Skin epidermis (tissue), 12 donors: ENCODE data around the gene HCN2.
A peak's percentile ranks its signal among the peaks of the same experiment; 100 is the strongest.

Experiments
- H3K27ac ChIP-seq, 21 experiments: fragments of 200-600 bp; sonication (generic) in 11 of 21; one replicate each; pipeline ENCODE4 v1.5.0; 2020; ENCODE audit warnings: mild to moderate bottlenecking in 3 of 21, inconsistent platforms in 2 of 21, moderate library complexity in 2 of 21
- H3K4me3 ChIP-seq, 7 experiments: fragments of 200-600 bp; sonication (generic) in 2 of 7; one replicate each; pipeline ENCODE4 v1.5.0; 2020; ENCODE audit warnings: inconsistent platforms in 2 of 7, mild to moderate bottlenecking in 2 of 7, moderate library complexity in 1 of 7

HCN2 gene

DNA sequence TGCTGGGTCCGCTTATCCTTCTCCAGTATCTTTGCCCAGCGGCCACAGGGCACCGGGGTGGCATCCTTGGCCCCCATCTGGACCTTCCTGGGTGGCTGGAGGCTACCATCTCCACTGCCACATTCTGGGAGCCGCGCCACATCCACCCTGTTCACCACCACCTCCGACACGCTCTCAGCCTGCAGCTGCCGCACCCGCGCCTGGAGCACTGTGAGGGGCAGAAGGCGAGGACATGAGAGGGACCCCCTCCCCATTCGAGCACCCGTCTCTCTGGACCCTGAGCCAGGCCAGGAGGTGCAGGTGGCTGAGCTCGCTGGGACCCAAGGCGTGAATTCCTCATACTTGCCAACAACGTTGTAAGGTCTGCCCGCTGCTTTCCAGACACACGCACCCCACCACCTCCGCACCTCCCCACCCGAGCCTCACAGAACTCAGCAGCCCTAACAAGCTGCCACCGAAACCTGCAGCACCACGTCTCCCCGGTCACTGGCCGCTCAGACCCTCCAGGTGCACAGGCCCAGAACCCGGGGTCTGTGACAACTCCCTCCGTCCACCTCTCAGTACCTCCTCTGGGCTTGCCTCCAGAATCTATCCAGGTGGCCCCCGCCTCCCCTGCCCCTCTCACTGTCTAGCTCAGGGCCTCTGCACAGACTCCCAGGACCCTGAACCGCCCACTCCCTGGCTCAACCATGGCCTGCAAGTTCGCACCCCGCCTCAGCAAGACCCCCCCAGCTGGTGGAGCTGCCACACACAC, 40.5 kb downstream of the HCN2 start:
- no peak overlapping the region for H3K27ac ChIP-seq
- no peak overlapping the region for H3K4me3 ChIP-seq

DNA sequence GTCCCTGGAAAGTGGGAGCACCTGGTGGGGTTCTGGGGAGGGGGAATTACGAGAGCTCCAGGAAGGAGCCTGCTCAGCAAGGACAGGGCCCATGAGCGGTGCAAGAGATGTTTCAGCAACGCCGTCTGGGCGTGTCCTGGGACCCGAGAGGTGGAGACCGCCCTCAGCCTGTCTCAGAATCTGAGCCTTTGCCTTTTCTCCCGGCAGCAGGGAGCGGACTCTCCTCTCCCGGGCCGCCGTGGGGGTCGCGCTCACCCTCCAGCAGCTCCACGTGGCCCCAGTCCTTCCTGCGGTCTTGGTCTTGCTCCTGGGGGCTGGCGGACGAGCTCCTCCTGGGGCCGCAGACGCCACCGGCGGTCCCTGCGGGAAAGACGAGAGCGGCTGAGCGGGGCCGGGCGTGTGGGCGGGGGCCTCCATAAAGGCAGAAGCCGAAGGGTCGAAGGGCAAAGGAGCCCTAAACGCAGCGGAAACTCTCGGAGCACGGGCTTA, 42.9 kb downstream of the HCN2 start:
- H3K4me3 ChIP-seq = peak overlapping the region; percentile 53 to 90 (median 77)
- peak overlapping the region; percentile 57 to 88 (median 81) for H3K27ac ChIP-seq

DNA sequence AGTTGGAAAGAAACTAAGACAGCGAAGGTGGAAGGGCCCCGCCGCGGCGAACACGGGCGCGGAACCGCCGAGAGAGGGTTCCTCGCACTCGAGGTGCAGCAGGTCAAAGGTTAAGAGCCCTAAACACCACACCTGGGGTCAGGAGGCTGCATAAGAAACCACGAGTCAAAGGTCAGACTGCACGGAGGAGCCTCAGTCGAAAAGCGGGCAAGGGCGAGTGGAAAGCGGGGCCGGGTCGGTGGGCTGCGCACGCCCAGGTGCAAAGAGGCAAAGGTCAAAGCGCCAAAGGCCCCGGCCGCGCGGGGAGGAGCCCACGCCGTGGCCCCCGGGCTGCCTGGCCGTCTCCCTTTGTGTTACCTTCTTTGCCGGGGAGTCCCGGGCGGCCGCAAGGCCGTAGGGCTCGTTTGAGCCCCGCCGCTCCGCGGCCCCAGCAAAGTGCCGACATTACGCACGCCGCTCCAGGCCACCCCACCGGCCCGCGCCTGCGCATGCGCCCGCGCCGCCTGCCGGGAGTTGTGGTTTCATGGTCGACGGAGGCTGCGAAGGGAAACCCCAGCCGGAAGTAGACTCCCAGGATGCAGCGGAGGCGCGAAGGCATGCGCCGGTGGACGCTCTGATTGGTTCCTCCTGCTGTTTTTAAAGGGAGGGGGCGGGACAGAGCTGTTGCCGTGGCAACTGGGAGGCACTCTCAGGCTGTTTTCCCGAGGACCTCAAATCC, 43.5 kb downstream of the HCN2 start, which contains the start of gene POLRMT:
Gene POLRMT, minus strand, starts transcription at position 470 of the 718 bp plus-strand sequence. Its CDS starts 25 bp downstream, at position 445.
- Histone ChIP-seq H3K27ac (peak within 1 kb of the TSS; percentile 57 to 88 (median 81)), H3K4me3 (peak within 1 kb of the TSS; percentile 53 to 90 (median 77))

- Histone ChIP-seq H3K27ac (peak overlapping the region in 18 of 21 experiments; percentile 16 to 85 (median 74)), H3K4me3 (peak overlapping the region; percentile 53 to 90 (median 77))
Observed at GRCh38 chr19:633786-634639, 44.3 kb downstream of the HCN2 start.

DNA sequence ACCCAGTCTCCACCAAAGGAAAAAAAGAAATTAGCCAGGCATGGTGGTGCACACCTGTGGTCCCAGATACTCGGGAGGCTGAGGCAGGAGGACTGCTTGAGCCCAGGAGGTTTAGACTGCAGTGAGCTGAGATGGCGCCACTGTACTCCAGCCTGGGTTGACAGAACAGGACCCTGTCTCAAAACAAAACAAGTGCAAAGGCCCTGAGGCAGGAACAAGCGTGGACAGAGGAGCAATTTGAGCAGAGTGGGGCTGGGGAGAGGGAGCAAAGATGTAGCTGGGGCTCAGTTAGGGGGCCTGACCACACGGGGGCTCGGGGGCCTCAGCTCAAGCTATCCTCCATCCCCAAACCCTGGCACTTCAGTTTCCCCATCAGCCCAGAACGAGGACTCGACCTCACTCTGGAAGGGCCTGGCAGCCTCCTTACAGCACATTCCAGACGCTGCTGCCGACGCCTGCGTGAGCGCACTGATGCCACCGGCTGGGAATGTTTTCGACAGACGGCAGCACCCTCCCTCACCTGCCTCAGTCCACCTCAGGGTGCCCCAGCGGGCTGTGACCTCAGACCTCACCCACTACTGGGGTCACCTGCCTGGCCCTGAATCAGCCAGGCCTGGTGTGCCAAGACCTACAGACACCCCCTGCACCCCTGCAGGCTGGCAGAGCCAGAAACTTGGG, 45.4 kb downstream of the HCN2 start:
- Histone ChIP-seq H3K27ac (no peak overlapping the region), H3K4me3 (no peak overlapping the region)

DNA sequence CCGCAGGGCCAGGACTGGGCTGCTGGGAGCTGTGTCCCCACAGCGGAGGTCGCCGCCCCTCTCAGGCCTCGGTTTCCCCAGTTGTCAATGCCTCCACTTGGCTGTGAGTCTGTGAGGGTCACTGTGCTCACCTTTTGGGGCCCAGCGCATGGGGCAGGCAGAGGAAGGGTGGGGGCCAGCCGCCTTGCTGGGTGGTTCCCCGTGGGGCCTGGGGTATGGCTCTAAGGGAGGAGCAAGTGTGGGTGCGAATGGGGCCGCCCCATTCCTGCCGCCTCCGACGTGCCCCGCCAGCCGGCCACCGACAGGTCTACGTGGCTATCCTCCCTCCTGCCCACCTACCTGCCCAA, 49.2 kb downstream of the HCN2 start:
- peak overlapping the region in 3 of 21 experiments; percentile 7 to 31 (median 11) for H3K27ac ChIP-seq
- H3K4me3 ChIP-seq = peak overlapping the region in 5 of 7 experiments; percentile 5 to 42 (median 26)

DNA sequence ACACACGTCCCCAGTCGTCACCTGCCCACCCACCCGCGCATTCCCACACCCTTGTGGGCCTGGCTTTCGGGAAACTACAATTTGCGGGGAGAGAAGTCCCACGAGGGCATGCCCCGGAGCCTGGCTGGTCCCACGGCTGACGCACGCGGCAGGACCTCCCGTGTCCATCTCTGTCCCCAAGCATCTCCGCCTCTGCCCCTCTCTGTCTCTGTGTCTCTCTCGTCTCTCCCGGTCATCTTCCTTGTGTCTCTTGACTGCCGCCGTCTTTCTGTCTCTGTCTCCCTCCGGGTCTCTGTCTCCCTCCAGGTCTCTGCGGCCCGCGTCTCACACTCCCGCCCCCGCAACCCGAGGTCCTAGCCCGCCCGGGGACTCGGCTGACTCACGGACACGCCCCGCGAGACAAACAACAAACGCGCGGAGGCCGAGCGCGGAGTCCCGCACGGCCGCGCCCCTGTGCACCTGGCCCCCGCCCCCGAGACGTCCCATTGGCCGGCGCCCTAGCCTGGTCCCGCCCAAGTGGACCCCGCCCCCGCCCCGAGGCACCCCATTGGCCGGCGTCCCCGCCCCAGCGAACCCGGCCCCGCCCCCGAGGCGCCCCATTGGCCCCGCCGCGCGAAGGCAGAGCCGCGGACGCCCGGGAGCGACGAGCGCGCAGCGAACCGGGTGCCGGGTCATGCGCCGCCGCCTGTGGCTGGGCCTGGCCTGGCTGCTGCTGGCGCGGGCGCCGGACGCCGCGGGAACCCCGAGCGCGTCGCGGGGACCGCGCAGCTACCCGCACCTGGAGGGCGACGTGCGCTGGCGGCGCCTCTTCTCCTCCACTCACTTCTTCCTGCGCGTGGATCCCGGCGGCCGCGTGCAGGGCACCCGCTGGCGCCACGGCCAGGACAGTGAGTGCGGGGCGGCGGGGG, 49.8 kb downstream of the HCN2 start, which contains the start of gene FGF22:
Gene FGF22, plus strand, starts transcription at position 627 of the 908 bp plus-strand sequence. Its CDS starts 47 bp downstream, at position 674.
- peak within 1 kb of the TSS in 5 of 21 experiments; percentile 7 to 49 (median 11) for H3K27ac ChIP-seq

GRCh38 chr19:640161-640558, 50.5 kb downstream of the HCN2 start:
- Histone ChIP-seq H3K4me3 (peak overlapping the region in 6 of 7 experiments; percentile 22 to 42 (median 35)), H3K27ac (peak overlapping the region in 3 of 21 experiments; percentile 11 to 49 (median 15))

More for the DNA sequence above, 49.8 kb downstream of the HCN2 start, which contains the start of gene FGF22:
- peak within 1 kb of the TSS; percentile 22 to 42 (median 34) for H3K4me3 ChIP-seq

DNA sequence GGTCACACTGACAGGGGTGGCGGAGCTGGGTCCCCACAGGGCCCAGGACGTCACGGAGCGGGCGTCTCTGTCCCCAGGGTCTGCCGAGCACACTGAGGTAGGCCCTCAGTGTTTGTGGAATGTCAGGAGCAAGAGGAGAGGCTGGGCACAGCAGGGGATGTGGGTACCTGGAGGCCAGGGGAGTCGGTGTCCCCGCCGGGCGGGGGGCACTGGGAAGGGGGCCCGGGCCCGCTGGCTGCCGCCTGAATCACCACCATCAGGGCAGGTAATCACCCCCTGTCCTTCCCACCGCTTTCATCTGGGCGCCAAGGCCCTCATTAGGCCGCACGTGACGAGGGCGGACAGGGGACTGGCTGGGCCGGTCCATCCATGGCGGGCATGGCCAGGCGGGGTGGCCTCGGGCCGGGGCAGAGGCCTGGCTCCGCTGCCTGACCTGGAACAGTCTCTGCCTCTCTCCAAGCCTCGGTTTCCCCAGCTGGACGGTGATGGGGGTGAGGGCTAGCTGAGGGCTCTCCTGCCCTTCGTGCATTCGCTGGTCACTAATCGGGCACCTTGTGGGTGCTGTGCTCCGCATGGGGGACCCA, 51.0 kb downstream of the HCN2 start:
- no peak overlapping the region for H3K27ac ChIP-seq
- no peak overlapping the region for H3K4me3 ChIP-seq

DNA sequence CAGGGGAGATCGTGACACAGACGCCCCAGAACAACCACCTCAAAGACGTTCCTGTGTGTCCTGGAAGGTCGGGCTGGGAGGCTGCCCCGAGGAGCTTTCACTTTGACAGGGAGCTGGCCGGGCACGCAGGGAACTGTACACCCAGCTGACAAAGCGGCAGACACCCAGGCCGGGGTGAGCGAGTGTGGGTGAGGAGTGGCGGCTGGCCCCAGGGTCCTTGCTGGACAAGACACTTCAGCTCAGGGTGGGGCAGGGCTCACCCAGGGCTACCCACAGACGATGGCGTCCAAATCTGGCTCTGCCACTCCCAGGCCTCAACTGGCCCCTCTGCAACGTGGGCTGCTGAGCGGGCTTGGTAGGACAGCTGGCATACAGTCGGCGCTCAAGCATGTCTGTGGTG, 52.0 kb downstream of the HCN2 start:
- peak overlapping the region in 1 of 7 experiments; percentile 17 for H3K4me3 ChIP-seq
- H3K27ac ChIP-seq = no peak overlapping the region

GRCh38 chr19:642767-643727, 53.4 kb downstream of the HCN2 start:
- Histone ChIP-seq H3K27ac (no peak overlapping the region), H3K4me3 (no peak overlapping the region)

- Histone ChIP-seq H3K27ac (no peak overlapping the region), H3K4me3 (no peak overlapping the region)
Observed at GRCh38 chr19:643736-644135, 54.1 kb downstream of the HCN2 start.

DNA sequence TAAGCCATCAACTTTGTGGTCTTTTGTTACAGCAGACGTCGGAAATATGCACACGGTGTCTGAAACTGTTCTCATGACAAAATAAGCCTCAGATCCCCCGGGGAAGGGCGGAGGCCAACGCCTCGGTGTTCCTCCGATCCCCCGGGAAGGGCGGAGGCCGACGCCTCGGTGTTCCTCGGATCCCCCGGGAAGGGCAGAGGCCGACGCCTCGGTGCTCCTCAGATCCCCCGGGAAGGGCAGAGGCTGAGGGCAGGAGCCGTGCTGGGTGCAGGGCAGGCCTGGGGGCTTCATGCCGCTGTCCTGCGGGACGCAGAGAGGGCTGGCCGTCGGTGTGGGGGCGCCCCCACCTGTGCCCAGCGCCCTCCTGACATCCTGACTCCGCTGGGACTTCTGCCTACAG, 54.7 kb downstream of the HCN2 start:
- no peak overlapping the region for H3K4me3 ChIP-seq
- H3K27ac ChIP-seq = no peak overlapping the region

DNA sequence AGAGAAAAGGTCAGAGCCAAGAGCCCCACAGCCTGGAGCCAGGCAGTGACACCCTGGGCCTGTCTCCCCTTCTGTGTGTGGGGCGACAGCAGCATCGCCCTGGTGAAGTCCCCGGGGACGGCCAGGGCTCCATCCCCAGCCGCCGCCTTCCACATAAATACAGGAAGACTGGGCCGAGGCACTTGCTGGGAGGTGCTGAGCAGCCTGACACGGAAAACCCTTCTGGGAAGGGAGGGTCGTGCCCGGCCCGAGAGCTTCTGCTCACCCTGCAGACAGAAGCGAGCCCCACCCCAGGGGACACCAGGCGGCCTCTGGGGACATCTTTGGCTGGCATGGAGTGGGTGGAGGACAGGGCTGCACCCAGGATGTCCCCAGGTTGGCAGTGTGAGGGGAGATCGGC, 55.1 kb downstream of the HCN2 start:
- Histone ChIP-seq H3K4me3 (no peak overlapping the region), H3K27ac (no peak overlapping the region)

DNA sequence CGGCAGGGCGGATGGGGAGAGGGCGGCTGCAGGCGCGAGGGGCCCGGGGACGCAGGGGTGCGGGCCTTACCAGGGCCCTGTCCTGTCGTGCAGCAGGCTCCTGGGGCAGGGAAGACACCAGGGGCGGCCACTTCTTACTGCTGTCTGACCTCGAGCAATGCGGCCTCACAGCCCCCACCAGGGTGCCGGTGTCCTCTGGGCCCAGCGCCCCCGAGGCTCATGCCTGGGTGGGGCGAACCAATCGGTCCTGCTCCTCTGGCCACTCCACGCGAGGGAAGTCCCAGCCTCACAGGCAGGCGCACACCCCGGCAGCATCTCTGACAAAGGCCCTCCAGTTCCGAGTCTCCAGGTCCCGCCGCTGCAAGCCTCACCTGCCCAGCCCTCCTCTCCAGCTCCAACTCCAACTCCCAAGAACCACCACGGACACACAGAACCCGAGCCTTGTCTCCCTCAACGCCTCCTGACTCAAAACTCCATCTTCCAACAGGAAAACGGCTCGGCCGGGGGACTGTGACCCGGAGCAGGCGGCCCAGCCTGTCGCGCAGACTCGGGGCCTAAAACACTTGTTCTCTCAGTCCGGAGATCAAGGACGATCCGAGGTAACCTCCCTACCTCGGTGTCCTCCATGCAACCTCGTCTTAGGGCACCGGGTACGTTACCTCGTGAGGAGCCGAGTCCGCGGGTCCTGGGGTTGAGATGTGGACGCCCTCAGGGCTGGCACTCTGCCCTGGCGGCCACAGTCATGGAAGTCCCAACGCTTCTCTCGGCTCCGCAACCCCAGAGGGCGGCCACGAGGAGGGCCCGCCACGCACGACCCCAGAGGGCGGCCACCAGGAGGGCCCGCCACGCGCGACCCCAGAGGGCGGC, 56.5 kb downstream of the HCN2 start:
- no peak overlapping the region for H3K4me3 ChIP-seq

More for the DNA sequence above, 56.5 kb downstream of the HCN2 start:
- H3K27ac ChIP-seq = no peak overlapping the region
